NCI-H82 (cell line): ENCODE measurements around the gene SLC24A3.

ENCODE experiments used
- DNase-seq: peaks from one replicate; lab custom pipeline; 2025; lab: John Stamatoyannopoulos, UW

SLC24A3 gene

DNA sequence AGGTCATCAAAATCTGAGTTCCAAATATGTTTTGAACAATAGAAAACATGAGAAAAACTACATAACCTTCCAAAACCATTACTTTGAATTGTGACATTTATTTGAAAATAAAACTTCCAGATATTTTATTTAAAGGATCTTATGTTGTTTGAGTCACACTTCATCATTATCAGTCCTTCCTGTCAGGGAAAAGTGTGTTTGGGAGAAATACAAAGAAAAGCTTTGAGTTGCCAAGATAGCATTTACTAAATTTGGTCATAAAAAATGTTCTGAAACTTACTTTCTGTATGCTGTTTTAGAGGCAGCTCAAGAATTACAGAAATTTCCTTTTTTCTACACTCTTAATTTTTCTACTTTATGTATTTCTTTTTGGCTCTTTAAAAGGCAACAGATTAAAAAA lies 337.5 kb downstream of the SLC24A3 start:
- DNase-seq: no peak

DNA sequence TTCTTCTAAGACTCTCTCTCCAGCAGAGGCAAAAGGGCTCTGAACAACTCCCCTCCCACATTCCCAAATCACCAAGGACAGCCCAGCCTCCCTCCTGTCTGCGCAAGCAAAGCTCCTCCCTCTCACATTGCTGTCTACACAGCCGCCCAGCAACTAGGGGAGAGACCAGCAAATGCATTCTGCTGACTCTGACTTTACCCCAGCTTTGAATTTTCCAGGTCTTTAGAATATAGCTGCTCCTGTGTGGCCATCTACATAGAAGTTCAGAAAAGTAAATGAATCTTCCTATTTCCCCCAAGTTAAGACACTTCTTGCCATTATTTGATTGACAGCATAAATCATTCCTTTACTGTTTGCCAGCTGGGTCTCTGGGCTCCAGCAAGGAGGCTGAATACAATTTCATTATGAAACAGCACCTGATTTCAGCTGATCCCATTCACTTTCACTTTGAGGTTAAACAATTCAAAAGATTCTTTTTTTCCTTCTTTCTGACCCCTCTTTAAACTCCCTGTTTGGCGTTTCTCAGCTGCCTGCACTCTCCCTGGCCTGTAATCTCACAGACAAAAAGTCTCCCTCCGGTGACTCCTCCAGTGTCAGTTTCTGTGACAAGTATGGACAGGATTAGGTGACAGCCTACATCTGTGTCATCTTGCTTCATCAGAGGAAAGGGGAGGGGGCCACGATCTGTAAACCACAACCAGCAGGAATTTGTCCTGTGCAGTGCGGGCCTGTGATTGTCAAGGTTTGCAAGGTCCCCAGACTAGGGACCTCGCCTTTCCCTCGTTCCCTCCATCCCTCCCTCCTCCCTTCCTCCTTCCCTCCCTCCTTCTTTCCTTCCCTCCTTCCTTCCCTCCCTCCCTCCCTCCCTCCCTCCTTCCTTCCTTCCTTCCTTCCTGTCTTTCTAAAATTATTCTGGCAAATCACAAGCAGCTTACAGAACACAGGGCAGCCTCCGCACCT lies 340.1 kb downstream of the SLC24A3 start:
- DNase-seq: peak; percentile 89

DNA sequence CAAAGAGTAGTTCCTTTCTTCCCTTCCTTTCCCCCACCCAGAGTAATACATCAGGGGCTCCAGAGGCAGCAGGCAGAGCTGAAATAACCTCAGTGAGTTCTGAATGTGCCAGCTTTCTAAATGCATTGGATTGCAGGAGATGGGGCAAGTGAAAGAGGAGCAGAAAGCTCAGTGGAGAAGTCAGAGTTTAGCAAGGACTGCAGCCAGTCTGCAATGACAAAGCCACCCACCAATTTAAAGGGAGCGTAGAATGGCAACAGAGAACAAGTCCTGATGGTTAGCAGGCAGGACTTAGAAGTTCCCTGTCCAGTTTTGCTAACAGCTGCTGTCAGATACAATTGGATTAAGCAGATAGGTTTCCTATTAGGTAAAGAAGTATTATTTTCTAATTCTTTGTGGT lies 342.2 kb downstream of the SLC24A3 start:
- peak; percentile 92 for DNase-seq

DNA sequence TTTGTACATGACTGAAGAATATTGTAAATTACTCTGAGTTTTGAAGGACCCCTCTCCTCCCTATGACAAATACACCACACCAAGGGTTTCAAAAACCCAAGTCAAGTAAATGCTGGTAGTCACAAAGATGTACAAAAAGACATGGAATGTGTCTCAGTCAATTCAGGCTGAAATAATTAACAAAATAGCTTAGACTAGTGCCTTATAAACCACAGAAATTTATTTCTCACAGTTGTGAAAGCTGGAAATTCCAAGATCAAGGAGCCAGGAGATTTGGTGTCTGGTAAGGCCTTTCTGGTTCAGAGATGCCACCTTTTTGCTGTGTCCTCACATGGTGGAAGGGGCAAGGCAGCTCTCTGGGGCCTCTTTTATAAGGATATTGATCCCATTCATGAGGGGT lies 343.3 kb downstream of the SLC24A3 start:
- no peak for DNase-seq

DNA sequence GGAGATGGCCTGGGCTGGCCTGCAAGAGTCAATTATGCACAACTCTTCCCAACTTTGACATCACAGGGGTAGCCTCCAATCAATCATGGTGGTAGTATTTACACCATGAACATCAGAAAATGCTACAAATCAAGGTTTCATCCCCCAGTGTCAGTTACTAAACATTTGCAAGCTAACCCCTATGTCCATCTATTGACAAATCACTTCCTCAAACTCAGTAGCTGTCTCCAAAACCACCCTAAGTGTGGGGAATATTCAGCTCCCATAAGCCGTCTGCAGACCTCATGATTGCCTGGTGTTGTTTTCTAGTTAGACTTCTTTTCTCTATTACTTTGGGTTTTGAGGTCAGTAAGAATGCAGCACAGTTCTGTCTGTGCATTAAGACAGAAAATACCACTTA lies 344.8 kb downstream of the SLC24A3 start:
- no peak for DNase-seq

DNA sequence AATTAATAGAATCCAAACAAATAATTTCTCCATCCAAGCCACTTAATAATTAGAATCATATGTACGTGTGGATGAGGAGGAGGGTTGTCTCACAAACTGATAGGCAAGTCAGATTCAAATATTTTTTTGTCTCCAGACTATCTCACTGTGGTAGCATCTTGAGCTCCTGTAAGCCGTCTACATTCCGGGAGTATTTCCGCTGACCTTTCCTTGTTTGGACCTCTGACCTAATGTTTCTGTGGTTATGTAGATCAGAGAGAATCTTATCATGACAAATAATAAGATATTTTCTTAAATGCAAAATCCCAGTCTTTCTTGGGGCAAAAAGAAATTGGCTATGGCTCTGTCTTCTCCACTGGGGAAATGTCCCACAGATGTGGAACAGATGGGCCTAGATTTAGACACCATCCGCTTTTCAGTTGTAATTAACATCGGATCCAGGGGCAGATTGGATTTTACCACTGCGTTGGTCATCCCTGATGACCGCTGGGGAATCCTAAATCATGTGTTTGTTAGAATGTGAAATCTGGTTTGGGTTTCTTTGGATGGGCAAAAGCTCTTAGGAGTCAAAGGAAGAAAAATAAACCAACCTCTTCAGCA lies 348.5 kb downstream of the SLC24A3 start:
- peak; percentile 92 for DNase-seq

DNA sequence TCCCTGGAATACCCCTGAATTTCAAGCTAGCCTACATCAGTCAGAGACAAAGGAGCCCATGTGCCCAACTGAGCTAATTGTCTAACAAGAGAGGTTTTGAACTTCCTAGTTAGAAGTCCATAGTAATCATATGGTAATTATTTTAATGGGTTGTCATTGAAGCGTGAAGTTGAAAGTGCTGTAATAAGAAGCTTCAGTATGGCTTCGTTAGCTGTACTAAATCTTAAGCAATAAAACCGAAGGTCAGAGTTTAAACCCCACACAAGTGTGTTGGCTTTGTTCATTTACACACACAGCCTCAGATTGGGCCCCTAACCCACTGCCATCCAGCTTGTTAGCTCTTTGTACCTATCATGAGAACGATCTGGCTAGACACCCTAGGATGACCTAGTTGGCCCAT lies 350.0 kb downstream of the SLC24A3 start:
- peak; percentile 61 for DNase-seq

DNA sequence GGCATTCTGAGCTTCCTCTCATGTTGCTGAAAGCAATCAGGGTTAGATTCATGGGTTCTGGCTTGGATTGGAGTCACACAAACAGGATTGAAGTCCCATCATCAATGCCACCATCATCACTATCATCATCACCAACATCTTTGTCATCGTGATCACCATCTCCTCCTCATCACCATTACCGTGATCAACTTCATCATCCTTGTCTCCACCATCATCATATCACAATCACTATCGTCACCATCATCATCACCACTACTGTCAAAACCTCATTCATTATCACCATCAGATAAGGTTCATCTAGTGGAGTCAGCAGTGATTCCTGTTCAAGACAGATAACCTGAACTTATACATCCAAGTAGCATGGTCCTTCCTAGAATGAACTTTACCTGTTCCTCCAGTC lies 351.8 kb downstream of the SLC24A3 start:
- no peak for DNase-seq

DNA sequence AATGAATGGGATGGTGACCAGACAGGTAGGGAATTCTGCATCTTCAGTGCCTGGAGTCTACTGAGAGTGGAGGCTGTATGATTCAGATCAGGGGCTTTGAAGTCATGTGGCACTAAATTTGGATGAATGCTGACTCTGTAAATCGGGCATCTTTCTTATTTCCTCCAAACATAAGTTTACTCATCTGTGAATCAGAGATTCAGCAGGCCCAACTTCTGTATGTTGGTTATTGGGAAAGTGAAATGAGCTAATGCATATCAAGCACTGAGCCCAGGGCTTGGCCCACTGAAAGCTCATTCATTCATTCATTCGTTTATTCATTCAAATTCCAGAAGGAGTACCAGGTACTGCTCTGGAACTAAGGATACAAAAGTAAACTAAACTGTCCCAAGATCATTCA lies 353.3 kb downstream of the SLC24A3 start:
- DNase-seq: no peak

DNA sequence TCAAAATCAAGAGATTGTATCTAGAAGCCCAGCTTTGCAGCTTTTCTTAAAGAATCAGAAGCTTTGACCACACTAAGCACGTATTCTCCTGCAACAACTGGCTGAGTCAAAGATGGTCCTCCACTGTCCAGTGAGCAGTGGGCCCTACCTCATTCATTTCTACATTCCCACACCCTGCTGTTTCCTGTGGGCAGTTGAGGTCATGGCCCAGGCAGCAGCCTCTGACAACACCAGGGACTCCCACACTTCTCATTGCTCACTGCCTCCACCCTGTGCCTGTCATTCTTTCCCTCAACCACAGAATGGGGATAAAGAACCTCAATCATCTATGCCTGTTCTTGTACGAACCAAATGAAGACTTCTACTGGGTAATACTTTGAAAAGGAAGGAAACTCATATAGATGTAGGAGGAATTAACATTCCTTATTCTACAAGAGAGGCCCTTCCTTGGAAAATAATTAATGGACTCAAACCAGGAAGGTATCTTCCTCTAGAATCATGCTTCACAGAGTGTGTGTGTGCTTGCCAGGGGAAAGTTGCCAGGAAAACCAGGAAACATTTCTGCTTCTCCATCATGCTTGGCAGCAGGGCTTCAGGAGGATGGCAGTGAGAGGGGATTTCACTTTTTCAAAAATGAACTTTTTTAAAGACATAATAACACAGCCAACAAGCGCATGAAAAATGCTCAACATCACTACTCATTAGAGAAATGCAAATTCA lies 353.9 kb downstream of the SLC24A3 start:
- no peak for DNase-seq

DNA sequence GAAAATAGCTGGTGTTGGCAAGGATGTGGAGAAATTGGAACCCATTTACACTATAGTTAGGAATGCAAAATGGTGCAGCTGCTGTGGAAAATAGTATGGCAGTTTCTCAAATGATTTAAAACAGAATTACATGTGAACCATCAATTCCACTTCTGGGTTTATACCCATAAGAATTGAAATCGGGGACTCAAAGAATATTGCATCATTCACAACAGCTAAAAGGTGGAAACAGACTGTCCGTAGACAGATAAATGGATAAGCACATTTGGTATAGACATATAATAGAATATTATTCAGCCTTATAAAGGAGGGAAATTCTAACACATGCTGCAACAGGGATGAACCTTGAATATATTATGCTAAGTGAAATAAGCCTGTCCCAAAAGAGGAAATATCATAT lies 355.7 kb downstream of the SLC24A3 start:
- no peak for DNase-seq

DNA sequence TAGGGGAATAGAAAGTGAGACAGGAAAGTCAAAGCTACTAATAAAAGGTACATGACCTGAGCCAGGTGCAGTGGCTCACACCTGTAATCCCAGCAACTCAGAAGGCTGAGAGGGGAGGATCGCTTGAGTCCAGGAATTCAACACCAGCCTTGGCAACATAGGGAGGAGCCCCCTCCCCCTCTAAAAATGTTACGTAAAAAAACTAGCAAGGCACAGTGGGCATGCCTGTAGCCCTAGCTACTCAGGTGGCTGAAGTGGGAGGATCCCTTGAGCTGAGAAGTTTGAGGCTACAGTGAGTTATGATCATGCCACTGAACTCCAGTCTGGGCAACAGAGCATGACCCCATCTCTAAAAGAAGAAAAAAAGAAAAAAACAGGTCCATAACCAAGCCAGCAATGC lies 359.6 kb downstream of the SLC24A3 start:
- no peak for DNase-seq

DNA sequence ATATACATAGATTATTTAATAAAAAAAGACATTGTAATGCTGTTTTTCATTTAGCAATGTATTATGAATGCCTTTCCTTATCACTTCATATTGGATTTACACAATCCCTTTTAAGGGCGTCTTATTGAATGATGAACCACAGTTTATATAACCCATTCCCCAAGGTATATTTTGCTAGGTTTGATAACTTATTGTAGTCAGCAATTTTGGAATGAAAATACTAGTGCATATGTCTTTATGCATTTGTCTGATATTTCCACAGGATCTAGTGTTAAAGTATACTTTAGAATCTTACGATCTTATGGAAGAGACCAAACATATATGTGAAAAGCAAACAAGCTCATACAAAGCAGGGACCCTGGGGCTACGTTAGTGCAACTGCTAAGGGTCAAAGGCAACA lies 365.2 kb downstream of the SLC24A3 start:
- no peak for DNase-seq

DNA sequence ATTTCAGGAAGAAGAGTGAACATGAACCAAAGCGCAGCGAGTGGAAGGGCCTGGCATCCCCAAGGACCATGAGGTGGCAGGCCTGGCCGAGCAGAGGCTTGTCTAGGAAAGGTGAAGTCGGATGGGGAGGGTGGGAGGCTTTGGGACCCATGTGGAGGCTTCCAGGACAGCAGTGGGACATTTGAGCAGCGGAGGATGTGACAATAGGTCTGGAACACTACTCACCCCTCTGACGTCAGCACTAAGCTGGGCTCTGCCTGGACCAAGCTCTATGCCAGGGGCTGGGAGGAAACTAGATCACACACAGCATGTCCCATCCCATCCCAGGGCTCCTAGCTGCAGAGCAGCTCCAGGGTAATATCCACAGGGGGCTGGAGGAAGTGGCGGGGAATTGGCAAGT lies 370.3 kb downstream of the SLC24A3 start:
- no peak for DNase-seq

DNA sequence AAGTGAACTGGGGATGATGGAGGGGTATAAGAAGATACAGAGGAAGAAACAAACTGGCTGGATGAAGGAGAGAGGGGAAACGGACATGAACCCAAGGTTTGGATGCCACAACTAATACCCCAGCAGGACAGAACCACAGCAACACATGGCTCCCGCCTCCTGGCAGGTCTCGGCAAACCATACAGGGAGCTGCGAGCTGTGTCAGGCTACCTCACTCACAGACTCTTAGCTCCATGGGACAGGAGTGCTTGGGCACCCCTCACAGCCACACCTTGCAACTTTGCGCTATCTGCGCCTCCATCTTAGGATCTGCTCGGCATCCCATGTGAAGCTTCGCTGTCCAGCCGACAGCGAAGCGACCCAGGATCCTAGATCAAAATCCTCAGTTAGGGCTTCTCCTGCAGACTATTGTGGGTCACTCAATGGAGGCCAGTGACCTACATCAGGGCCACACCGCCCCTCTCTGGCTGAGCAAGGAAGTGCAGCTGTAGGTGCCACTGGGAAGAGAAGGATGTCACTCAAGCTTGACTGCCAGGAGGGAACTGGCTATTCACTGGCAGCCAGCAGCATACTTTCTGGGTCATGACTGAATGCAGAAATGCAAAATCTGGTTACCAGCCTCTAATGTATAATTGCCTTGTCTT lies 371.2 kb downstream of the SLC24A3 start:
- DNase-seq: peak; percentile 87

DNA sequence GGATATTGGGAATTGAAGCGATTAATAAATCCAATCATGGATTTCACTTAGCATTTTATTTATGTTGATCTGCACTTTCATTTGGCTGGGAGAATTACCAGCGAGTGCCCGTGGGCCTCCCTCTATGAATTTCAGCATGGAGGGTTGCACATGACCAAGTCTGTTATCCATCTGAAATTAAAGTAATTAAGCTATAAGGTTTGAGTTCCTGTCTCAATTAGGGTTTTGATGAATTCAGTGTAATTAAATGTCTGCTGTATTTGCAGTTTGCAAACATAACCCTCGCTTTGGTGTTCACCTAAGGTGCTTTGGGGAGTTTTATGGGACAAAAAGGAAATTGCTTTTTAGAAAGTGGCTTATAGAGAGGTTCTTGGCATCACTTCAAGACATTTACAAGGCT lies 375.8 kb downstream of the SLC24A3 start:
- DNase-seq: no peak

DNA sequence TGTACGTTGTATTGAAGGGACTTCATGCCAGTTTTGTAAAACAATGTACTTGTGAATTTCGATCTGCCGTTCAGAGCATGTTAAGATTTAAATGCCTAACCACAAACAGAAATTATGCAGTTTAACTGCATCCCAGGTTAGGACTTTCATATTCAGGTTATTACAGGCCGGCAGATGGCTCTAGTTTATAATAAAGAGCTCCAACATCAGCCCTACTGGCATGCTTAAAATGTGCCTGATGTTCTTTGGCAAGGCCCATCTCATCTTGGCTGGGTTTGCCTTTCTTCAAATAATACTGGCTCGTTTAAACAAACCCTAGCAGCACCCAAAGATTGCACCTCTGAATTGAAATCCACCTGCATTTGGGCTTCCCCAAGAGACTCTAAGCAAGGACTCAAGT lies 376.3 kb downstream of the SLC24A3 start:
- DNase-seq: no peak

DNA sequence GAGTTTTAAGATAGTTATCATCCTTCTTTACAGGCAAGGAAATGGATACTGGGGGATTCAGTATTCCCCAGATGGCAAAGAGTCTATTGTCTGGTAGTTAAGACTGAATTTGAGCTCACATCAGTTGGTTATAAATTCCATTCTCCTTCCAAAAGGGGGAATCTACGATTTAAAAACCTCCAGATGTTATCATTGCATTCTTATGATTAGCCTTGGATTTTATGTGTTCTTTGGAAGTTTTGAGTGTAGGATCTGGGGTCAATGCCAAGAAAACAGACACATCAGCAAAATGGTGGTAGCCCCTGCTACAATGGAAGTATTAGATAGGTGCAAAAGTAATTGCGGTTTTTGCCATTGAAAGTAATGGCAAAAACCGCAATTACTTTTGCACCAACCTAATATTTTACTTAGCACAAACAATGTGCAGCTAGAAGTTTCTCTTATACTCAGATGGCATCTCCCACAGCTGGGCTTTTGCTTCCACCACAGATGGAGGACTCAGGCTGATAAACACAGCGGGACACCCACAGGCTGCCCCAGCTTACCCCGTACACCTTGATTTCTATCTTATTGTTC lies 377.4 kb downstream of the SLC24A3 start:
- DNase-seq: no peak

DNA sequence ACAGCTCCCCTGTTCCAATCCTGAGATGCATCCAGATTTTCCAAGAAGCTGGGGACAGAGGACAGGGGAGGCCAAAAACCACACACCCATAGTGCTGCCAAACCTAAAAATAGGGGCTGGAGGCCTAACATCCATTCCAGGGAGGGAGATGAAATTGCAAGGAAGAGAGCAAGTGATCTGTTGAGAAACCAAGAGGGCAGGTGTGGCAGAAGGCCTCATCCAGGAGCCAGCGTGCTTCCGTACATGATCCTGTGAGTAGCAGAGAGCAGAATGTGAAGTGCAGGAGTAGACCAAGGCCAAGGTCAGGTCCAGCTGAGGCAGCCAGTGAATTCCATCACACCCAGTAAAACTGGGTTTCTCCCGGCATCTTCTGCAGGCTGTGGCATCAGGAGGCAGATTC lies 377.9 kb downstream of the SLC24A3 start:
- no peak for DNase-seq

DNA sequence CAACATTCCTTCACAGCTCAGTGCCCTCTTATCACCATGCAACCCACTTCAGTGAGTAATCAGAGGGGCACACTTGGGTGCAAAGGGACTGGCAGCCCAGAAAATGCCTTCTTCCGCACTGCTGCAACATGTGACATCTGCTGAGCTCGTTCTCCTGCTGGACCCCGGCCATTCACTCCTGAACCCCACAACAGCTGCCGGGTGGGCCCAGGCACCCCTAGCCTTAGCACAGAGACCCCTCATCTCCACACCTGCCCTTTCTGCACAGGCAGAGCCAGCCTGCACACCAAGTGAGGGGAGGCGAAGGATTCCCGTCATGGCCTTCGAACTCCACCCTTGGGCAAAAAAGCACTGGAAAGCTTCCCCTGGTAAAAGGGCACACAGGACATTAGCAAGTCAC lies 381.3 kb downstream of the SLC24A3 start:
- DNase-seq: no peak

DNA sequence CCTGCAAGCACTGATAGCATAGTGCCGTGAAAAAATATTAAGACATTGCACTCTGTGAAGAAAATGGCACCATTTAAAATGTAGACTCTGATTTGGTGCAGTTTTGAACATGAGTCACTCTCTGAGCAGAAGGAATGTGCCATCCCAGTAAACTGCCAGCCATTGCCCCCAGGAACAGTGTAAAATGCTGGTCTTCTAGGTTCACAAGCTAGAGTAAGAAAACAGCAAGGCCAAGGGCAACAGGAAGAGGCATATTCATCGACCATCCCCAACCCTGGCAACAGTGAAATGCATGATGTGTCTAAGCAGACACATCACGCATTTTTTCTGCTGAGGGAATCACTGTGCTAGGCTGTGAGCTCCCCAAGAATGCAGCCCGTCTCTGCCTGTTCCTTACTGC lies 382.5 kb downstream of the SLC24A3 start:
- DNase-seq: no peak
